Right lobe of liver (tissue), 6 donors: ENCODE results near the gene GRIA4. TPM values are rescaled to one million over a fixed set of nuclear protein-coding genes. Genes with fewer than 3 reads are reported as not detected.

Source experiments
- ATAC-seq, 4 donors: fragments of 200-7000 bp; cut with Tn5 transposase; one replicate each; pipeline ENCODE4 v1.9.1; 2020; ENCODE audit warnings: mild to moderate bottlenecking in 4 of 4, moderate library complexity in 4 of 4
- DNase-seq, 3 donors: peaks; one replicate each; pipeline ENCODE4 v3.0.0-alpha.2; 2020
- H3K27ac ChIP-seq, 3 donors: fragments of 200-600 bp; one replicate each; pipeline ENCODE4 v1.8.0; 2022
- H3K27me3 ChIP-seq, 2 donors: fragments of 200-600 bp; one replicate each; pipeline ENCODE4 v1.8.0; 2022
- H3K36me3 ChIP-seq, 4 donors: fragments of 200-600 bp; sonication (generic) in 1 of 4; one replicate each; pipeline versions ENCODE4 v1.5.1 to v1.8.0; 2017 to 2022; ENCODE audit warnings: control low read depth in 1 of 4
- H3K4me1 ChIP-seq, 4 donors: fragments of 200-600 bp; sonication (generic) in 1 of 4; one replicate each; pipeline versions ENCODE4 v1.5.1 to v1.8.0; 2017 to 2022; ENCODE audit warnings: control low read depth in 1 of 4
- H3K4me3 ChIP-seq, 3 donors: fragments of 200-600 bp; one replicate each; pipeline ENCODE4 v1.8.0; 2022
- H3K9me3 ChIP-seq, 4 donors: fragments of 200-600 bp; sonication (generic) in 1 of 4; one replicate each; pipeline versions ENCODE4 v1.5.1 to v1.8.0; 2017 to 2022; ENCODE audit warnings: control low read depth in 1 of 4
- POLR2A ChIP-seq: fragments of 450-650 bp; IDR thresholded peaks from one replicate; pipeline ENCODE4 v1.6.1; 2017; ENCODE audit warnings: antibody characterized with exemption, mild to moderate bottlenecking
- WGBS: methylation state at CpG from one replicate; pipeline ENCODE4 v1.1.6; 2018; ENCODE audit warnings: low coverage, low lambda C conversion rate; ENCODE audit not compliant: insufficient coverage; ENCODE audit errors: missing lambda C conversion rate; 5-methylcytosine and 5-hydroxymethylcytosine counted together
- intact Hi-C, 2 donors: fragments of 100-400 bp; cut with DNase I; formaldehyde crosslinking; loops; one replicate each; pipeline versions ENCODE4 v1.11.2 to v1.14.1; 2022
- total RNA-seq, 6 experiments: library from RNA; depleted of rRNA in 2 of 6; stranded (reverse); fragments of >200 nt in 2 of 6; fragmentation: NEBNext Ultra II Directional in 3 of 6; extraction: Animal tissue kit (Norgen Biotek cat#: 25700) in 3 of 6; gene quantifications; one replicate each; pipeline versions ENCODE4 v1.1.0 to v1.2.4, GENCODE V29; 2016 to 2023
- TF ChIP-seq, protein P1 (sequence below), 4 donors: fragments of 200-600 bp in 3 of 4; fragments of 450-650 bp in 1 of 4; IDR thresholded peaks; one replicate each; pipeline versions ENCODE4 v1.5.1 to v1.8.0; 2016 to 2022; ENCODE audit warnings: antibody characterized with exemption in 4 of 4, mild to moderate bottlenecking in 2 of 4
- donor health status: DM: no; HTN: yes; CAD: no.
- donor health status: DM: no; HTN: no; CAD: no.
- donor health status: DM: no; HTN: no; CAD: no.
- donor health status: DM: no; HTN: yes; CAD: no.
- donor health status: DM: no; HTN: yes; CAD: no.

Gene GRIA4
- total RNA-seq, 6 experiments from 2014 or later = 0.24 TPM; not detected in 5

DNA sequence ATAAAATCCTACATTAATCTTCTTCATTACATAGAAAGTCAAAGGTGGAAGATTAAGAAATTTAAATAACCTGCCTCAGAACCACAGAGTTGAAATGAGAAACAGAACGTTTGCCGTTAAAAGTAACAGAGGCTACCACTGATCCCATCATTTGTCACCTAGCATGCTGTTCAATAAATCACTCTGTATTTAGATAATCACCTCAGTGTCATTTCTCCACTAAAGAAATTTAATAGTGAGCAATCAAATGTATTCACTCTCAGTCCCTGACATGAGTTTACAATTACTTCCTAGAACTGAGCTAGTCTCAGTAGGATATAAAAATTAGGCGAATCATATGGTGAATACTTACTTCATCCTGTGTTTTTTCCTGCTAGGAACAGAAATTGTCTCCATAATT is 242.5 kb downstream of the GRIA4 start:
- Histone ChIP-seq H3K4me3 (no peak overlapping the region), H3K9me3 (no peaks in the 10 kb centered on the region), H3K36me3 (no peaks in the 10 kb centered on the region), H3K4me1 (no peaks in the 10 kb centered on the region), H3K27me3 (no peaks in the 10 kb centered on the region), H3K27ac (no peak overlapping the region)
- 48% methylated on average over 3 of the region's 3 CpGs for WGBS
- no peak for DNase-seq
- no peak for ATAC-seq
- TF ChIP-seq, protein P1, sequence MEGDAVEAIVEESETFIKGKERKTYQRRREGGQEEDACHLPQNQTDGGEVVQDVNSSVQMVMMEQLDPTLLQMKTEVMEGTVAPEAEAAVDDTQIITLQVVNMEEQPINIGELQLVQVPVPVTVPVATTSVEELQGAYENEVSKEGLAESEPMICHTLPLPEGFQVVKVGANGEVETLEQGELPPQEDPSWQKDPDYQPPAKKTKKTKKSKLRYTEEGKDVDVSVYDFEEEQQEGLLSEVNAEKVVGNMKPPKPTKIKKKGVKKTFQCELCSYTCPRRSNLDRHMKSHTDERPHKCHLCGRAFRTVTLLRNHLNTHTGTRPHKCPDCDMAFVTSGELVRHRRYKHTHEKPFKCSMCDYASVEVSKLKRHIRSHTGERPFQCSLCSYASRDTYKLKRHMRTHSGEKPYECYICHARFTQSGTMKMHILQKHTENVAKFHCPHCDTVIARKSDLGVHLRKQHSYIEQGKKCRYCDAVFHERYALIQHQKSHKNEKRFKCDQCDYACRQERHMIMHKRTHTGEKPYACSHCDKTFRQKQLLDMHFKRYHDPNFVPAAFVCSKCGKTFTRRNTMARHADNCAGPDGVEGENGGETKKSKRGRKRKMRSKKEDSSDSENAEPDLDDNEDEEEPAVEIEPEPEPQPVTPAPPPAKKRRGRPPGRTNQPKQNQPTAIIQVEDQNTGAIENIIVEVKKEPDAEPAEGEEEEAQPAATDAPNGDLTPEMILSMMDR (IDR thresholded peaks at IDR 0.05) = no peak
- no peak for TF ChIP-seq POLR2A
- intact Hi-C loops = no loop called here

DNA sequence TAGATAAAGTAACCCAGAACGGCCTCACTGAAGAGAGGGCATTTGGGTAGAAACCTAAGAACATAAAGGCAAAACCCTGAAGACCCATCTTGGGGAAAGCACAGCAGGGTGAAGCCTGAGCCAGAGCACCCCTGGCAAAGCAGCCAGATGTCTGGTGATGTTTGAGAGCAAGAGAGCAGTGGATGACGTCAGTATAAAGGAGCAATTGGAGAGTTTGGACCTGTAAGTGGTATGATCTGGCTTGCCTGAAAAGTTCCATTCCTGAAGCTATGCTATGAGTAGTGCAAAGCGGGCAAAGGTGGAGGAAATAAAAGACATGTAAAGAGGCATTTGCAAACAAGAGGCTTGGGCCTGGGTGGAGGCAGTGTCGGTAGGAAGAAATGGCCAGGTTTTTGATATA is 244.4 kb downstream of the GRIA4 start:
- no peak overlapping the region for H3K27ac ChIP-seq

DNA sequence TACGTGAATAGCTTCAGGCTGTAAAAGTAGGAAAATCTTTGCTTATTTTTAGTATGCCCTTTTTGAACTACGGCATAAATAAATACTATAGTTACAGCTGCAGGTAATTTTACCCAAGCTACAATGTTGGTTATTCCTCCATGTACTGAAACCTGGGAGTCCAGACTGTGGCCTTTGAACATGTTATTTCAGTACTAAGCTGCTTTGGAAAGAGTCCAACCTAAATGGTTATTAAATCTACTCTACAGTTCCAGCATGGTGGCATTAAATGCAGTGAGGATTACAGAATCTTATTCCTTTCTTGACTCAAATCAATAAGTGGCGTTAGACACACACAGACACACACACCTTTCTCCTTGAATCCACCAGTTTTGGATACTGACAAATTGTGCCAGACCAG is 247.1 kb downstream of the GRIA4 start:
- Histone ChIP-seq H3K4me3 (no peak overlapping the region), H3K36me3 (no peaks in the 10 kb centered on the region), H3K9me3 (no peaks in the 10 kb centered on the region), H3K4me1 (no peaks in the 10 kb centered on the region), H3K27me3 (no peaks in the 10 kb centered on the region), H3K27ac (no peak overlapping the region)
- ATAC-seq = no peak
- 45% methylated on average over 3 of the region's 3 CpGs for WGBS
- intact Hi-C loops = no loop called here
- DNase-seq = no peak
- TF ChIP-seq, protein P1 (IDR thresholded peaks at IDR 0.05) = no peak
- no peak for TF ChIP-seq POLR2A

More for the DNA sequence above, 244.4 kb downstream of the GRIA4 start:
- TF ChIP-seq, protein P1 (IDR thresholded peaks at IDR 0.05) = no peak
- no peak for TF ChIP-seq POLR2A
- Histone ChIP-seq H3K9me3 (no peaks in the 10 kb centered on the region), H3K36me3 (no peaks in the 10 kb centered on the region), H3K4me1 (no peaks in the 10 kb centered on the region), H3K4me3 (no peak overlapping the region), H3K27me3 (no peaks in the 10 kb centered on the region)
- intact Hi-C loops = no loop called here
- ATAC-seq = no peak
- WGBS = 62% methylated on average over 3 of the region's 4 CpGs
- DNase-seq = no peak

DNA sequence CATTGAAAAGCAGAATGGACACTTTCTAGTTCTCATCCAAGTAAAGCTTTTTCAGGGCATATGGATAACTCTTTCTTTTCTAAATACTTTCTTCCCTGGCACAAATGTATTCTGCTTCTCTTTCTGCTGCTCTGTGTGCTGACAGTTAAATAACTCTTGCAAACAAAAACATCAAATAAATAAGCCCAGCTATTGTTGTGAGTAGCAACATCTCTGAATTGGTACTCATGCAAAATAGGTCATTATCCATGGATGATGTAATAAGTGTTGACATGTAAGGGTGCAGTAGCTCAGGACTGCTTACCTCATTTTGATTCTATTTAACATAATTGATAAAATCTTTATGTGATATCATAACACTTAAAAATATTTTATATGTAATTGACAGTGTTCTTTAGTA is 247.9 kb downstream of the GRIA4 start:
- no peaks in the 10 kb centered on the region for H3K27me3 ChIP-seq
- no peaks in the 10 kb centered on the region for H3K4me1 ChIP-seq
- DNase-seq (no peak), ATAC-seq (no peak)
- TF ChIP-seq, protein P1 (IDR thresholded peaks at IDR 0.05) = no peak
- no peak for TF ChIP-seq POLR2A
- H3K36me3 ChIP-seq = no peaks in the 10 kb centered on the region
- H3K9me3 ChIP-seq = no peaks in the 10 kb centered on the region
- no peak overlapping the region for H3K4me3 ChIP-seq
- H3K27ac ChIP-seq = no peak overlapping the region
- intact Hi-C loops = no loop called here

DNA sequence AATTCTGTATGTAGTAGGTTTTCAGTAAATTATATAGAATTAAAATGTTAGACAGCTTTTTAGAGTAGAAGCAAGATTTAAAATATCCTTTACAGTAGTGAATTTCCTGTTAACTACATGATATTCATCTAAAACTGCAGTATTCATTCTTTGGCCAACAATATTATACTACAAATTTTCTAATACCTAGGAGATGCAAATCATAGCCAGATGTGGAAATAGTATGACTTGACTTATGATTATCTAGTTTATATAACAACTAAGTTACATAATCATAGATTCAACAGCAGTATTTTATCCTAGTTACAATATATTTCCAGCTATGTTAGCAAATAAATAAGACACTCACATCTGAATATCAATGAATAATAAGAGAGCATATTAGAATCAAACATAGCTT is 249.0 kb downstream of the GRIA4 start:
- no peak for ATAC-seq

More for the DNA sequence above, 249.0 kb downstream of the GRIA4 start:
- DNase-seq = no peak
- Histone ChIP-seq H3K27ac (no peak overlapping the region), H3K9me3 (no peaks in the 10 kb centered on the region), H3K4me1 (no peaks in the 10 kb centered on the region), H3K36me3 (no peaks in the 10 kb centered on the region), H3K4me3 (no peak overlapping the region), H3K27me3 (no peaks in the 10 kb centered on the region)
- intact Hi-C loops = no loop called here
- TF ChIP-seq POLR2A = no peak
- TF ChIP-seq, protein P1 (IDR thresholded peaks at IDR 0.05) = no peak
